Ishikawa (cell line): ENCODE results near the gene EPHA7.

Source experiments
- EP300 ChIP-seq: IDR thresholded peaks from 2 replicates; pipeline ENCODE4 v1.6.1; 2012; ENCODE audit warnings: borderline replicate concordance
- MAX ChIP-seq: IDR thresholded peaks from 2 replicates; pipeline ENCODE4 v1.6.1; 2012
- NFIC ChIP-seq: IDR thresholded peaks from 2 replicates; pipeline ENCODE4 v1.6.1; 2012
- RAD21 ChIP-seq: IDR thresholded peaks from 2 replicates; pipeline ENCODE4 v1.6.1; 2012; ENCODE audit warnings: low read depth
- REST ChIP-seq: IDR thresholded peaks from 2 replicates; pipeline ENCODE4 v1.6.1; 2012; ENCODE audit warnings: low read depth, mild to moderate bottlenecking
- ZBTB7A ChIP-seq: IDR thresholded peaks from 2 replicates; pipeline ENCODE4 v1.6.1; 2012; ENCODE audit warnings: low read depth

- TF ChIP-seq NFIC (no peak), RAD21 (no peak), ZBTB7A (no peak), MAX (no peak), EP300 (no peak), REST (no peak)
These were observed 101.2 kb downstream of the EPHA7 start for GRCh38 chr6:93318121-93318520.
